Keratinocyte (primary cell): ENCODE measurements around the gene KIFBP. TPM values are rescaled to one million over a fixed set of nuclear protein-coding genes. Genes with fewer than 3 reads are reported as not detected.

Source experiments
- DNase-seq: peaks from one replicate; pipeline ENCODE4 v3.0.0-alpha.2; 2011; ENCODE audit warnings: low read depth, missing footprints, low spot score
- FAIRE-seq: peaks from 2 replicates; lab custom pipeline; 2011; peaks lifted over from hg19 to GRCh38; lab: Jason Lieb, UNC
- H2AFZ ChIP-seq: 2 replicates; pipeline ENCODE4 v1.6.0; 2012; ENCODE audit warnings: low read length, control low read depth, inconsistent platforms; ENCODE audit not compliant: control insufficient read depth
- H3K27ac ChIP-seq: 2 replicates; pipeline ENCODE4 v1.5.1; 2011; ENCODE audit warnings: low read length; ENCODE audit not compliant: control insufficient read depth, insufficient read depth
- H3K27me3 ChIP-seq: 3 replicates; pipeline ENCODE4 v1.6.0; 2011; ENCODE audit warnings: low read length; ENCODE audit not compliant: control insufficient read depth, insufficient read depth; ENCODE audit errors: extremely low read depth
- H3K36me3 ChIP-seq, 2 experiments: 2 replicates in 1 of 2; 3 replicates in 1 of 2; pipeline ENCODE4 v1.5.1; 2011; ENCODE audit warnings: low read length in 2 of 2, mild to moderate bottlenecking in 1 of 2; ENCODE audit not compliant: control insufficient read depth in 2 of 2, insufficient read depth in 2 of 2; ENCODE audit errors: extremely low read depth in 1 of 2
- H3K4me1 ChIP-seq: 3 replicates; pipeline ENCODE4 v1.5.1; 2011; ENCODE audit warnings: low read length; ENCODE audit not compliant: control insufficient read depth, insufficient read depth; ENCODE audit errors: extremely low read depth
- H3K4me2 ChIP-seq: 3 replicates; pipeline ENCODE4 v1.6.0; 2011; ENCODE audit warnings: low read depth, low read length; ENCODE audit not compliant: control insufficient read depth, insufficient read depth; ENCODE audit errors: extremely low read depth
- H3K4me3 ChIP-seq, 3 experiments: fragments of 200-600 bp in 1 of 3; sonication (generic) in 1 of 3; 2 replicates in 2 of 3; 3 replicates in 1 of 3; pipeline ENCODE4 v1.5.1; 2011 to 2016; ENCODE audit warnings: low read length in 3 of 3, mild to moderate bottlenecking in 3 of 3, control low read depth in 2 of 3, inconsistent platforms in 1 of 3, low read depth in 1 of 3, mixed read lengths in 1 of 3, mixed run types in 1 of 3, moderate library complexity in 1 of 3; ENCODE audit not compliant: control insufficient read depth in 2 of 3, insufficient read depth in 2 of 3; ENCODE audit errors: extremely low read depth in 1 of 3
- H3K79me2 ChIP-seq: 2 replicates; pipeline ENCODE4 v1.6.0; 2012; ENCODE audit warnings: low read length; ENCODE audit not compliant: control insufficient read depth, insufficient read depth
- H3K9ac ChIP-seq: 3 replicates; pipeline ENCODE4 v1.6.0; 2011; ENCODE audit warnings: low read length; ENCODE audit not compliant: control insufficient read depth, insufficient read depth; ENCODE audit errors: extremely low read depth
- H3K9me1 ChIP-seq: 3 replicates; pipeline ENCODE4 v1.6.0; 2011; ENCODE audit warnings: low read length; ENCODE audit not compliant: control insufficient read depth, insufficient read depth; ENCODE audit errors: extremely low read depth
- H3K9me3 ChIP-seq: 2 replicates; pipeline ENCODE4 v1.5.1; 2012; ENCODE audit warnings: low read depth, low read length; ENCODE audit not compliant: control insufficient read depth
- H4K20me1 ChIP-seq: 3 replicates; pipeline ENCODE4 v1.6.0; 2011; ENCODE audit warnings: low read length; ENCODE audit not compliant: control insufficient read depth, insufficient read depth; ENCODE audit errors: extremely low read depth
- EZH2 ChIP-seq: IDR thresholded peaks from one replicate; pipeline ENCODE4 v1.6.1; 2012; ENCODE audit warnings: inconsistent platforms, mild to moderate bottlenecking, low read length, moderate library complexity
- dilution Hi-C: fragments of 300-500 bp; cut with MboI; formaldehyde crosslinking; loops from one replicate; pipeline ENCODE4 v1.7.0; 2020; ENCODE audit warnings: low sequenced_read_pairs; ENCODE audit not compliant: extremely low pct_ligation_motif_present
- polyA plus RNA-seq, 5 experiments: library from polyadenylated mRNA; depleted of rRNA in 3 of 5; stranded (reverse) in 3 of 5; stranded (forward) in 1 of 5; unstranded in 1 of 5; fragments of >200 nt; gene quantifications; 1 replicate in 1 of 5; 2 replicates in 3 of 5; 3 replicates in 1 of 5; pipeline versions ENCODE4 v1.2.1 to v1.2.3, GENCODE V29; 2011 to 2012; ENCODE audit warnings: missing spikeins in 2 of 5, low read depth in 1 of 5, low replicate concordance in 1 of 5
- TF ChIP-seq, protein P1 (sequence below), 3 experiments: IDR thresholded peaks in 1 of 3; conservative IDR thresholded peaks in 1 of 3; optimal IDR thresholded peaks in 1 of 3; 2 replicates in 2 of 3; 3 replicates in 1 of 3; pipeline versions ENCODE3 to v1.5.1; 2011; ENCODE audit warnings: low read length in 3 of 3, mild to moderate bottlenecking in 3 of 3, moderate library complexity in 2 of 3, control low read depth in 1 of 3, inconsistent platforms in 1 of 3; ENCODE audit not compliant: insufficient read depth in 2 of 3; ENCODE audit errors: extremely low read depth in 1 of 3

Gene KIFBP
- polyA plus RNA-seq, 1 donor (not counting 4 experiments of a cell fraction or from before 2014, with no cell fraction given): 48.9 TPM

DNA sequence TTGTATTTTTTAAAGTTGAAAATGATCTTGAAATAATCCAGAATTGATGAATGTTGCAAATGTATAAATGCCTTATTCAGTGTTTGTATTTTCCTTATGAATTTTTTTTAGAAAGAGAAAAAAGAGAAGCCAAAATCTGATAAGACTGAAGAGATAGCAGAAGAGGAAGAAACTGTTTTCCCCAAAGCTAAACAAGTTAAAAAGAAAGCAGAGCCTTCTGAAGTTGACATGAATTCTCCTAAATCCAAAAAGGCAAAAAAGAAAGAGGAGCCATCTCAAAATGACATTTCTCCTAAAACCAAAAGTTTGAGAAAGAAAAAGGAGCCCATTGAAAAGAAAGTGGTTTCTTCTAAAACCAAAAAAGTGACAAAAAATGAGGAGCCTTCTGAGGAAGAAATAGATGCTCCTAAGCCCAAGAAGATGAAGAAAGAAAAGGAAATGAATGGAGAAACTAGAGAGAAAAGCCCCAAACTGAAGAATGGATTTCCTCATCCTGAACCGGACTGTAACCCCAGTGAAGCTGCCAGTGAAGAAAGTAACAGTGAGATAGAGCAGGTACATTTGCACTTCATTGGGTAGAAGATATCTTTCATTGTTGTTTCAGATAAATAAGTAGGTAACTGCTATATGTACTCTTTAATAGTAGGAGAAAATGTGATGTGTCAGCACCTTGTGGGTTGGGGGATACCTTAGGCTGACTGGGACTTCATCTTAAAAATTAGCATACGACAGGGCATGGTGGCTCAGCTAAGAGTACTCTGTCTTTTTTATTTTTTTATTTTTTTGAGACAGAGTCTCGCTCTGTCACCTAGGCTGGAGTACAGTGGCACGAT lies 28.7 kb upstream of the KIFBP start:
- H3K4me1 ChIP-seq: peaks cover 13% of the 10 kb centered on the region
- H3K27ac ChIP-seq: no peak overlapping the region
- H3K9ac ChIP-seq: no peak overlapping the region
- H4K20me1 ChIP-seq: peaks cover 28% of the 10 kb centered on the region
- H3K9me1 ChIP-seq: no peaks in the 10 kb centered on the region
- H3K36me3 ChIP-seq: peaks cover 15 to 36% of the 10 kb centered on the region in 2 experiments
- no peak for TF ChIP-seq EZH2
- TF ChIP-seq, protein P1, sequence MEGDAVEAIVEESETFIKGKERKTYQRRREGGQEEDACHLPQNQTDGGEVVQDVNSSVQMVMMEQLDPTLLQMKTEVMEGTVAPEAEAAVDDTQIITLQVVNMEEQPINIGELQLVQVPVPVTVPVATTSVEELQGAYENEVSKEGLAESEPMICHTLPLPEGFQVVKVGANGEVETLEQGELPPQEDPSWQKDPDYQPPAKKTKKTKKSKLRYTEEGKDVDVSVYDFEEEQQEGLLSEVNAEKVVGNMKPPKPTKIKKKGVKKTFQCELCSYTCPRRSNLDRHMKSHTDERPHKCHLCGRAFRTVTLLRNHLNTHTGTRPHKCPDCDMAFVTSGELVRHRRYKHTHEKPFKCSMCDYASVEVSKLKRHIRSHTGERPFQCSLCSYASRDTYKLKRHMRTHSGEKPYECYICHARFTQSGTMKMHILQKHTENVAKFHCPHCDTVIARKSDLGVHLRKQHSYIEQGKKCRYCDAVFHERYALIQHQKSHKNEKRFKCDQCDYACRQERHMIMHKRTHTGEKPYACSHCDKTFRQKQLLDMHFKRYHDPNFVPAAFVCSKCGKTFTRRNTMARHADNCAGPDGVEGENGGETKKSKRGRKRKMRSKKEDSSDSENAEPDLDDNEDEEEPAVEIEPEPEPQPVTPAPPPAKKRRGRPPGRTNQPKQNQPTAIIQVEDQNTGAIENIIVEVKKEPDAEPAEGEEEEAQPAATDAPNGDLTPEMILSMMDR (optimal IDR thresholded peaks at IDR 0.05 in 1 of 3, IDR thresholded peaks at IDR 0.05 in 1 of 3, conservative IDR thresholded peaks at IDR 0.05 in 1 of 3; ENCODE audit: extremely low read depth in 1 of 3, insufficient read depth in 2 of 3, low read length in 3 of 3): no peak
- H3K79me2 ChIP-seq: peaks cover 82% of the 10 kb centered on the region
- FAIRE-seq (no peak), DNase-seq (no peak)
- no peaks in the 10 kb centered on the region for H3K9me3 ChIP-seq
- H2AFZ ChIP-seq: no peak overlapping the region
- no peak overlapping the region for H3K4me2 ChIP-seq
- no peak overlapping the region for H3K4me3 ChIP-seq
- dilution Hi-C loops: no loop called here
- H3K27me3 ChIP-seq: no peaks in the 10 kb centered on the region

DNA sequence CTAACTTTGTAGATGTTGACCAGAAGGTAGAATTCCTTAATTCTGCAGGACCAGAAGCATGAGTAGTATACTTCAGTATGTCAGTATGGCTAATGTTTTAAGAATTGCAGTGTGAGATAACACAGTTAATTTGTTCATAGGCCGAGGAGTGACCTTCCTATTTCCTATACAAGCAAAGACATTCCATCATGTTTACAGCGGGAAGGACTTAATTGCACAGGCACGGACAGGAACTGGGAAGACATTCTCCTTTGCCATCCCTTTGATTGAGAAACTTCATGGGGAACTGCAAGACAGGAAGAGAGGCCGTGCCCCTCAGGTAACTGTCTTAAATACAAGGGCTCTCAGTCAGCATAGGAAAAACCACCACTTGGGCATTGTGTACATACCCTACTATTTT lies 25.5 kb upstream of the KIFBP start:
- no peaks in the 10 kb centered on the region for H3K9me3 ChIP-seq
- dilution Hi-C loops: no loop called here
- no peak for FAIRE-seq

More for the DNA sequence above, 25.5 kb upstream of the KIFBP start:
- H3K36me3 ChIP-seq: peaks cover 24 to 42% of the 10 kb centered on the region in 2 experiments
- H2AFZ ChIP-seq: no peak overlapping the region
- peaks cover 3% of the 10 kb centered on the region for H3K4me1 ChIP-seq
- peaks cover 29% of the 10 kb centered on the region for H4K20me1 ChIP-seq
- H3K27me3 ChIP-seq: no peaks in the 10 kb centered on the region
- H3K9ac ChIP-seq: no peak overlapping the region
- H3K9me1 ChIP-seq: no peaks in the 10 kb centered on the region
- no peak overlapping the region for H3K4me2 ChIP-seq
- DNase-seq: no peak
- H3K4me3 ChIP-seq: no peak overlapping the region
- H3K79me2 ChIP-seq: peaks cover 73% of the 10 kb centered on the region
- TF ChIP-seq, protein P1 (optimal IDR thresholded peaks at IDR 0.05 in 1 of 3, IDR thresholded peaks at IDR 0.05 in 1 of 3, conservative IDR thresholded peaks at IDR 0.05 in 1 of 3; ENCODE audit: extremely low read depth in 1 of 3, insufficient read depth in 2 of 3, low read length in 3 of 3): no peak
- TF ChIP-seq EZH2: no peak
- H3K27ac ChIP-seq: no peak overlapping the region
